HG02798 (cell line): ENCODE measurements around the gene ZBTB17.

Experiments used
- ATAC-seq: cut with Tn5 transposase; IDR thresholded peaks from one replicate; pipeline ENCODE4 v1.9.1; 2021; ENCODE audit warnings: mild to moderate bottlenecking; ENCODE audit not compliant: unreplicated experiment, poor library complexity

Gene ZBTB17

DNA sequence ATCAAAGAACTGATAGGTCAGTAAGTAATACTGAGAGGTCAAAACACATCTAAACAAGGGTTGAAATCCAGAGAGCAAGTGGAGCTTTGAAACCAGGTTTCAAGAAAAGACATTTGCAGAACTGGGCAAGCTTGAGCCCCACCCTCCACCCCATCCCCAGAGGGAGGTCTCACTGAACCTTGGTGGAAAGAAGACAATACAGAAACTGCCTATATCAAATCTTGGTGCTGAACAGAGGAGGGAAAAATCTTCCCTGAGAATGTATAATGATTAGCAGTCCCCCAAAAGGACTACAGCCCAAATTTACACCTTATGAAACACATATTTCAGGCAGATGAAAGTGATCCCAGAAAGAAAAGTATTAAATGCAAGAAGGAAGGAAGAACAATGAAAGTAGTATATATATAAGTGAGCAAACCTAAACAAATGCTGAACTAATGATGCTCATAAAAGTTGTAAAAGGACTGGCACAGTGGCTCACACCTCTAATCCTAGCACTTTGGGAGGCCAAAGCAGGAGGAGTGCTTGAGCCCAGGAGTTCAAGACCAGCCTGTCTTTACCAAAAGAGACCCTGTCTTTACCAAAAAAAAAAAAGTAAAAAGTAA, 12.4 kb downstream of the ZBTB17 start:
- ATAC-seq: no peak

DNA sequence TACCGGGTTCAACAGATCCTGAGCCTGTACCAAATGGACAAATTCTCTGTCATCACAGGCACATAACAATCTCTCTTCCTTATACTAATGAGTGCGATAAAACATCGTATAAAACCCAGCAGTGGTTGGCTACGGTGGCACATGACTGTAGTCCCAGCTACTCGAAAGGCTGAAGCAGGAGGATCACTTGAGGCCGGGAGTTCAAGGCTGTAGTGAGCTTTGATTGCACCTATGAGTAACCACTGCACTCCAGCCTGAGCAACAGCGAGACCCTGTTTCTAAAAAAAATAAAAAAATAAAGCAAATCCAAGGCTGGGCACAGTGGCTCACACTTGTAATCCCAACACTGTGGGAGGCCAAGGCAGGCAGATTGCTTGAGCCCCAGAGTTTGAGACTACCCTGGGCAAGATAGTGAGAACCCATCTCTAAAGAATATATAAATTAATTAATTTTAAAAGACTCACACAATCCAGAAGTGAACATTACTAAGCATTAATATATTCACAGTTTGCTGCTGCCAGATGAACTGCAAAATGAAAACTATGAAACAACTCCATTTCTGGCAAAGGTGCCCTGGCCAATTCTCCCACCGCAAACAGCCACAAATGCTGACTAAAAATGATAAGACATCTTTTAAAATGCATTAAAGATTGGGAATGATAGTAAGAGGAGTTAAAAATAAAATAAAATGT, 13.1 kb downstream of the ZBTB17 start:
- ATAC-seq: no peak

- no peak for ATAC-seq
These were observed 13.7 kb downstream of the ZBTB17 start for GRCh38 chr1:15962176-15962575.

DNA sequence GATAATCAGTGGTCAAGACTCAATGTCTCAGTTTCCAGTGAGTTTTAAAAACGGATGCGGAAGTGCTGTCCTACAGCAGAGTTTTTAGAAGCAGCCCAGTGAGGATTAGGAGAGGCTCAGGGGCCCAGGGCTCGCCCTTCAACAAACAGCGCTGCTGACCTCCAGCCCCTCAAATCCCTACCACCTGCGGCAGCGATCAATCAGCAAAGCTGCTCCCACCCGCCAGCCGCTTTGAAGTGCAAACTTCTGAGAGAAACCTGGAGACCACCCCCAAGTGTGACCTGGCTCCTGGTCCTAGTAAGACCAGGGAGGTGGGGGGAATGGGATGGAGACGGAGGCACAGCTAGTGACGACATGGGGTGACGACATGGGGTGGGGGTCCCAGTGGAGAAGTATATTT, 14.4 kb downstream of the ZBTB17 start:
- no peak for ATAC-seq

DNA sequence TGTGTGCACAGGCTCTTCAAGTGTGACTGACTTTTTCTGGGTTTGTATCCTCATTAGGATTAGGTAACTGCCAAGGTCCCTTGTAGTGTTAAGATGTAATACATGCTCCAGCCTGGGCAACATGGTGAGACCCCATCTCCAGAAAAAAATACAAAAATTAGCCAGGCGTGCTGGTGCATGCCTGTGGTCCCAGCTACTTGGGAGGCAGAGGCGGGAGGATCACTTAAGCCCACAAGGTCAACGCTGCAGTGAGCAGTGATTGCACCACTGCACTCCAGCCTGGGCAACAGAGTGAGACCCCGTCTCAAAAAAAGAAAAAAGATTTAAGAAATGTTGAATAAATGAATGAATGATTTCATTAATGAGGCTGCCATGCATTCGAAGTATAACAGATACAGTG, 15.1 kb downstream of the ZBTB17 start:
- no peak for ATAC-seq

DNA sequence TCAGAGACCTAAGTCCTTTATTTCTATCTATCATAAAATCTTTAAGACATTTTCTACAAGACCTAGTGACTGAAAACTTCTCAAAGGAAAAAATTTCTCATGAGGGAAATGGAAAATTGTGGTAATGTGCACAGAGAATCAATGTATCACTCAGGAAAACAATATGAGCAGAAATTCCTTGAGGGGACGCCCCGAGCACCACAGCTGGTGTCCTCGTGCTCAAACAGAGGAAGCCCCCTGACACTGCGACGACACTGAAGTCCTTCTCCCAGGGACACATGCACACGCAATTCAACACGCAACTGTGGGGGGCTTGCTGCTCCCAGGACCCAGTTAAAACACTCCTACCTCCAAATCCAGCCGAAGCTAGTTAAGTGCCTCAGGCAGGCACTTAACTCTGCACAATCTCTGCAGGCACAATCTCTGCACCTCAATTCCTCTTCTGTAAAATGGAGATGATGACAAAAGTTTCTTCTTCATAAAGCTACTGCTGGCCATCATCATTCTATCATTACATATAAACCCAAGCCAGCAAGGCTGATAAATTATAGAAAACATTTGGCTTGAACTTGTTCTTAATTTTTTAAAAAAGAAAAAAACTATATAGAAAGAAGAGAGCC, 16.0 kb downstream of the ZBTB17 start:
- ATAC-seq: no peak

DNA sequence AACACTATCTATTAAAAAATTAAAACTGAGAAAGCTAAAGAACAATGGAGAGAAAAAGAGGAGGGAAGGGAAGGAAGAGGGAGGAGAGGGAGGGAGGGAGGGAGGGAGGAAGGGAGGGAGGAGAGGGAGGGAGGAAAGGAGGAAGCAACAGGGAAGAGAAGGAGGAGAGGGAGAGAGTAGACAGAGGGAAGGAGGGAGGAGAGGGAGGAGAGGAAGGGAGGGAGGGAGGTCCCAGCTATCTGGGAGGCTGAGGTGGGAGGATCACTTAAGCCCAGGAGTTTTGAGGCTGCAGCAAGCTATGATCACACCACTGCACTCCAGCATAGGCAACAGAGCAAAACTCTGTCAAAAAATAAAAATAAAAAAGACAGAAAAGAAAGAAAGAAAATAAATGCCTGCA, 16.5 kb downstream of the ZBTB17 start:
- no peak for ATAC-seq

- no peak for ATAC-seq
These were observed 17.1 kb downstream of the ZBTB17 start for GRCh38 chr1:15958793-15959192.

- no peak for ATAC-seq
These were observed 17.8 kb downstream of the ZBTB17 start for GRCh38 chr1:15958111-15958510.

- ATAC-seq: no peak
These were observed 18.4 kb downstream of the ZBTB17 start for GRCh38 chr1:15957221-15958095.

GRCh38 chr1:15956150-15956549, 19.8 kb downstream of the ZBTB17 start:
- no peak for ATAC-seq

GRCh38 chr1:15955552-15955951, 20.3 kb downstream of the ZBTB17 start:
- no peak for ATAC-seq

DNA sequence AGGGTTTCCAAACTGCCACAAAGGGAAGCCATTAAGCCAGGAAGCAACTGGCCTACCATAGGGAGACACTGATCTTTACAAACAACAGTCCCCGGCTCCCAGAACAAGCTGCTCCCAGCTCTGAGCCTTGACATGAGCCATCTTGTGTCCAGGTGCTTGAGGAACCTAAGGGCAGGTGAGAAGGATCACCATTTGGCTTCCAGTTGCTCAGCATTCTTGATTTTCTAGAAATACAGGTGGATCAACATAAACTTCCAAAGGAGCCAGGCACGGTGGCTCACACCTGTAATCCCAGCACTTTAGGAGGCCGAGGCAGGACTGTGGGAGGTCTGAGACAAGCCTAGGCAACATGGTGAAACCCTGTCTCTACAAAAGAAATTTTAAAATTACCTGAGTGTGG, 21.6 kb downstream of the ZBTB17 start:
- ATAC-seq: no peak

GRCh38 chr1:15953791-15954241, 22.1 kb downstream of the ZBTB17 start:
- no peak for ATAC-seq

DNA sequence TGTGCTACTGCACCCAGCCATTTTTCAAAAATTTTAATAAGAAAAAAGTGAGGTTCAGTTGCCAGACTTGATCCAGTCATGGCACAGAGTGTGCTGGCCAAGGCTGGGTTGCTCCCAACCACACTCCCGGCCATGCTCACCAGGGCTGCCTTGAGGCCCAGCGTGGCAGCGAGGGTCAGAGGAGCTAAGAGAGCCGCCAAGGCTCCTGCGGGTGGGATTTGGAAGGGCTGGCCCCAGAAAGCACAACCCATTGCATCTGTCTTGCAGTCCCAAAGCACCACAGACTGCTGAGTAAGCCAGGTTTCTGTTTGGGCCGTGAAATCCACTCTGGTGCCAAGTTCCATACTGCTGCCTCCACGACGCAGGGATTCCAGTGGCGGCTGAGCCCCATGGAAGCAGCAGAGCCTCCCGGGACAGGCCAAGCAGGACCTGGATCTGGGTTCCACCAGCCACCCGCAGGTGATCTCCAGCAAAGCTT, 22.6 kb downstream of the ZBTB17 start:
- no peak for ATAC-seq

DNA sequence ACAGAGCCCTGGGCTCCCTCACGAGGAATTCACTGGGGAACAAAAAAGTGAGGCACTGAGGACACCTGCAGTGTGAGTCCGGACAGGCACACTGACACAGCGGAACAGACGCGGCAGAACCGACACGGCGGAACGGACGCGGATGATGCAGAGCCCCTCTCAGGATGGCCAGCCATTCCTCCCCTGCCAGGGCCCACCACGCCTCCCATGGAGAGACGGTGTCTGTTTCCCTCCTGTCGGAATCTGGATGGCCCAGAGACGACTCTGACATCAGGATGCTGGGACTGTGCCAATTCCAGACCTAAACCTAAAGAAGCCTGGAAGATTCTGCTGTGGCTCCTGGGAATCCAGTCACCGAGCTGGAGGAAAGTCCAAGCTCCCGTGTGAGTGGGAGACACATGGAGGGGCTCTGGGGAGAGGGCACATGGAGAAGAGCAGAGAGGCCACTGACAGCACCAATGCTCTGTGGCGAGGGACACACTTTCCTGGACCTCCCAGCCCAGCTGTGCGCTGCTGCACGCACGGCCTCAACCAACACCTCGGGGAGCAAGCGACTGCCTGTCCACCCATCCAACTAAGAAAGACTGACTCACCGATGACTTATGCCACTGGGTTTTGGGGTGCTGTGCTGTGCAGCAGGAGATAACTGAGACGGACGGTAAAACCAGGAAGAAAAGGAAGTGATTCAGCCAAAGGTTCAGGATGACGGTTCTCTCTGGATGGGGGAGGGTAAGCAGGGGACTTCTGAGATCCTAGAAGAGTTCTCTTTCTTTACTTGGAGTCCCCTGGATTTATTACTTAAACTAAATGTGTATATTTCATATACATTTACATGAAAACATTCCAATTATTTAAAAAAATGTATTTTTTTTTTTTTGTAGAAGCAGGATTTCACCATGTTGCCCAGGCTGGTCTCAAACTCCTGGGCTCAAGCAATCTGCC, 23.3 kb downstream of the ZBTB17 start:
- ATAC-seq: no peak

GRCh38 chr1:15951341-15952153, 24.4 kb downstream of the ZBTB17 start:
- no peak for ATAC-seq

- no peak for ATAC-seq
These were observed 25.1 kb downstream of the ZBTB17 start for GRCh38 chr1:15950763-15951295.

DNA sequence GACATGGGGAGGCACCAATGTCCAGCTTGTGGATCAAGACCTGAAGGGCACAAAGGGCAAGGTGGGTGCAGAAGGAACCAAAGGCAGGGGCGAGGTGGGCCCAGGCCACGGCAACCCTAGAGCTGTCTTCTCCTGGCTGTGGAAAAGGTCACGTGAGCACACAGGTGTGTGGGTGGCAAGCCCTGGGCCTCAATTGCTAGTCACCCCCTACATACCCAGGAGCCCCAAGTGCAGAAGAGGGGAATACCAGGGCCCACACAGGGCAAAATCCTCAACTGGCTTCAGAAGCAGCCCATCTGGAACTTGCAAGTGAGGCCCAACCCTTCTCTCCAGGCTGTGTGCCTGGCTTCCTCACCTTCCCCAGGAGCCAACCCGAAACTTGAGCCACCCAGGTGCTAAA, 25.6 kb downstream of the ZBTB17 start:
- no peak for ATAC-seq
